ENCODE data around the gene GNAS. TPM values are rescaled to one million over a fixed set of nuclear protein-coding genes. Genes with fewer than 3 reads are reported as not detected.
"Not testable (repeated sequence)": the region's sequence is repeated elsewhere in the genome, so short reads cannot be mapped to it uniquely, and the experiment has no call there.

Gene GNAS
- 481 TPM for total RNA-seq

GRCh38 chr20:58852543-58853271 is at the start of gene GNAS:
Gene GNAS (plus strand): TSS chr20:58852716.
- DNase-seq (ENCODE audit: low spot score in 2 of 2) (peak; percentile 65), FAIRE-seq (no peak)

- DNase-seq (ENCODE audit: low spot score in 2 of 2) = no peak
- FAIRE-seq = no peak
These were observed 49.0 kb upstream of the GNAS start for GRCh38 chr20:58803533-58803932.

GRCh38 chr20:58807801-58808200 is 44.7 kb upstream of the GNAS start:
- FAIRE-seq (no peak), DNase-seq (ENCODE audit: low spot score in 2 of 2) (no peak)

GRCh38 chr20:58808271-58809046 is 44.1 kb upstream of the GNAS start:
- DNase-seq (ENCODE audit: low spot score in 2 of 2) (no peak), FAIRE-seq (no peak)

GRCh38 chr20:58810116-58810878 is 42.2 kb upstream of the GNAS start:
- no peak for DNase-seq (ENCODE audit: low spot score in 2 of 2)

GRCh38 chr20:58810879-58811250 is 41.7 kb upstream of the GNAS start:
- DNase-seq (ENCODE audit: low spot score in 2 of 2) (no peak), FAIRE-seq (no peak)

More at GRCh38 chr20:58810116-58810878, 42.2 kb upstream of the GNAS start:
- FAIRE-seq = no peak

- FAIRE-seq (no peak), DNase-seq (ENCODE audit: low spot score in 2 of 2) (no peak)
These were observed 41.2 kb upstream of the GNAS start for GRCh38 chr20:58811334-58811733.

GRCh38 chr20:58813369-58813768 is 39.1 kb upstream of the GNAS start:
- FAIRE-seq = no peak
- no peak for DNase-seq (ENCODE audit: low spot score in 2 of 2)

GRCh38 chr20:58815448-58815847 is 37.1 kb upstream of the GNAS start:
- no peak for FAIRE-seq

GRCh38 chr20:58816051-58816450 is 36.5 kb upstream of the GNAS start:
- no peak for DNase-seq (ENCODE audit: low spot score in 2 of 2)
- FAIRE-seq = no peak

More at GRCh38 chr20:58815448-58815847, 37.1 kb upstream of the GNAS start:
- DNase-seq (ENCODE audit: low spot score in 2 of 2) = no peak

- DNase-seq (ENCODE audit: low spot score in 2 of 2) (no peak), FAIRE-seq (no peak)
These were observed 35.4 kb upstream of the GNAS start for GRCh38 chr20:58816957-58817651.

- no peak for DNase-seq (ENCODE audit: low spot score in 2 of 2)
- FAIRE-seq = no peak
These were observed 34.8 kb upstream of the GNAS start for GRCh38 chr20:58817748-58818147.

- no peak for FAIRE-seq
- peak in 1 of 2 donors; percentile 35 for DNase-seq (ENCODE audit: low spot score in 2 of 2)
These were observed 33.8 kb upstream of the GNAS start for GRCh38 chr20:58818586-58819285.

- DNase-seq (ENCODE audit: low spot score in 2 of 2) (no peak), FAIRE-seq (no peak)
These were observed 32.6 kb upstream of the GNAS start for GRCh38 chr20:58819921-58820320.

- not testable (repeated sequence) for FAIRE-seq; DNase-seq (ENCODE audit: low spot score in 2 of 2)
These were observed 32.0 kb upstream of the GNAS start for GRCh38 chr20:58820515-58820914.

- DNase-seq (ENCODE audit: low spot score in 2 of 2) = no peak
These were observed 30.4 kb upstream of the GNAS start for GRCh38 chr20:58822149-58822548.

GRCh38 chr20:58822748-58823730 is 29.5 kb upstream of the GNAS start:
- no peak for DNase-seq (ENCODE audit: low spot score in 2 of 2)
- FAIRE-seq = no peak

More at GRCh38 chr20:58822149-58822548, 30.4 kb upstream of the GNAS start:
- FAIRE-seq = no peak

GRCh38 chr20:58824843-58825242 is 27.7 kb upstream of the GNAS start:
- FAIRE-seq (no peak), DNase-seq (ENCODE audit: low spot score in 2 of 2) (no peak)

GRCh38 chr20:58825450-58825849 is 27.1 kb upstream of the GNAS start:
- no peak for DNase-seq (ENCODE audit: low spot score in 2 of 2)
- no peak for FAIRE-seq

All from frontal cortex (tissue), 4 donors.